HCEC 1CT (cell line): ENCODE measurements around the gene DIRAS1.

Experiments
- DNase-seq: peaks from one replicate; pipeline ENCODE4 v3.0.0-alpha.2; 2017

DIRAS1 gene, protein sequence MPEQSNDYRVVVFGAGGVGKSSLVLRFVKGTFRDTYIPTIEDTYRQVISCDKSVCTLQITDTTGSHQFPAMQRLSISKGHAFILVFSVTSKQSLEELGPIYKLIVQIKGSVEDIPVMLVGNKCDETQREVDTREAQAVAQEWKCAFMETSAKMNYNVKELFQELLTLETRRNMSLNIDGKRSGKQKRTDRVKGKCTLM

GRCh38 chr19:2720777-2721569 lies at the start of gene DIRAS1:
Gene DIRAS1, minus strand, starts transcription at chr19:2721372. Its CDS starts 3,566 bp downstream, at chr19:2717806.
- DNase-seq, result no peak

- DNase-seq, result no peak
These were observed 49.2 kb upstream of the DIRAS1 start for GRCh38 chr19:2770055-2771013.

GRCh38 chr19:2769218-2769617 lies 48.0 kb upstream of the DIRAS1 start:
- no peak for DNase-seq

- no peak for DNase-seq
These were observed 47.4 kb upstream of the DIRAS1 start for GRCh38 chr19:2768365-2769132.

- no peak for DNase-seq
These were observed 46.5 kb upstream of the DIRAS1 start for GRCh38 chr19:2767688-2768087.

GRCh38 chr19:2766594-2767372 lies 45.6 kb upstream of the DIRAS1 start:
- DNase-seq, result no peak

GRCh38 chr19:2765376-2765775 lies 44.2 kb upstream of the DIRAS1 start:
- no peak for DNase-seq

DNA sequence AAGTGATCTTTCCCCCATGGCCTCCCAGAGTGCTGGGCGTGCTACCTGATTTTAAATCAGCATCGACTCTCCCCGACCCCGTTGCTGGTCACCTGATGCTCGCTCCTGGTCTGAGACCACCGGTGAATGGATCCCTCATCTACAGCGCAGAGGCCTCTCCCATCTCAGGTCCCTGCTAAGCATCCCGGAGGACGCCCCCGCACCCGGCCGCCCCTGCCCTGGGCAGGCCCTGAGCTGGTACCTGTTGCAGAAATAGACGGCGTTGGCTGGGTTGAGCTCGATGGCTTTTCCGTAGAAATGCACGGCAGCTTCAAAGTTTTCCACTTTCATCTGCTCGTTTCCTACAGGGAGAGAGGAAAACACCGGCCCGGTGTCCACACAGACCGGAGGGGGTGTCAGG lies 43.8 kb upstream of the DIRAS1 start:
- no peak for DNase-seq

- DNase-seq, result no peak
These were observed 42.5 kb upstream of the DIRAS1 start for GRCh38 chr19:2763687-2764086.

DNA sequence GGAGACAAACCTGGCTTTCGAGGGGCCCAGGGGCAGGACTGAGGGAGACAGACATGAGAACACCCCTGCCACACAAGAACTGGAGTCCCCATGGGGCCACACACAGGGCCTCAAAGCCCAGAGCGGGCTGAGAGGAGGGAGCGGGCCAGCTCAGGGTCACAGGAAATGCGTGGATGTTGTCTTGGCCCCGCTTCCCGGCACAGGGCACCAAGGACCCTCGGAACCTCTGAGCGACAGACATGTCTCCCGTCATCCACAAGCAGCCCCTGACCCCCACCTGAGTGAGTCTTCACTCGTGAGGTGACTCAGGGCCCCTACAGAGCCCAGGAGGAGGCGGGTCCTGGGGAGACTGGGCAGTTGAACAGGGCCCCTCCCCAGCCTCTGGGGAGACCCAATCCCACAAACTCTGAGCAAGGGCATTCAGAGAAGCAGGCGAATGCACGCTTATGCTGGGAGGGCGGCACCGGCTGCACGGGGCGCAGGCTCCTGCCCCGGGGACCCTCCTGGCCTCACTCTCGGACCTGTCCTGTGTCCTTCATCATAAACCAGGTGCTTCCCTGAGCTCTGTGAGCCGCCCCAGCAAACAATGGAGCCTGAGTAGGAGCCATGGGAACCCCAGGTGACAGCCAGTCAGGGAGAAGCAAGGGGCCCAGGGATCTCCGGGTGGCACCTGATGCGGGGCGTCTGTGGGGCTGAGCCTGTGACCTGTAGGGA lies 41.8 kb upstream of the DIRAS1 start:
- DNase-seq, result no peak

GRCh38 chr19:2761876-2762782 lies 41.0 kb upstream of the DIRAS1 start:
- DNase-seq, result no peak

DNA sequence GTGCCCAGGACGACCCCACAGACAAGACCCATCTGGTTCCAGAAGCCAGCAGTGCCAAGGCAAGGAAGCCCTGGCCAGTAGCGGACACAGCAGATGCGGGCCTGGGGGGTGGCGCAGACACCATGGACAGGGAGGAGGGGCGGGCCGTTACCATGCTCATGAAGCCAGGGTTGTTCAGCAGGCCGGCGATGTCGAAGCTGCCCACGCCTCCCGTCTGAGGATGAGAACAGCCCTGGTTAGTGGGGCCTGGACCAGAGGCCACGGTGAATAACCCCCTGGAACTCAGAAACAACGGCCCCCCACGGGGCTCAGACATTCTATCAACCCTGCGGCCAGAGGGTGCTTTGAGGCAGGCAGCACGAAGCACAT lies 40.1 kb upstream of the DIRAS1 start:
- no peak for DNase-seq

DNA sequence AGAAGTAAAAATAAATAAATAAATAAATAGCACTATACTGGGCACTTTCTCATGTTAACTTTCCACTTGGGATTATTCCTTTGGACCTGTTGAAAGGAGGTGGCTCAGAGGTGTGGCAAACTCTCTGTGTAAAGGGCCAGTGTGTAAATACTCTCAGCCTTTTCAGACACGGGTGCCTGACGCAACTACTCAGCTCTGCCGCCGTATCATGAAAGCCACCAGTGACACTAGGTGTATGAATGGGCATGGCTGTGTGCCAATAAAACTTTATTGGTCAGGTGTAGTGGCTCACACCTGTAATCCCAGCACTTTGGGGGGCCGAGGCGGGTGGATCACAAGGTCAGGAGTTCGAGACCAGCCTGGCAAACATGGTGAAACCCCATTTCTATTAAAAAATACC lies 38.8 kb upstream of the DIRAS1 start:
- no peak for DNase-seq

- DNase-seq, result no peak
These were observed 38.2 kb upstream of the DIRAS1 start for GRCh38 chr19:2759362-2759761.

DNA sequence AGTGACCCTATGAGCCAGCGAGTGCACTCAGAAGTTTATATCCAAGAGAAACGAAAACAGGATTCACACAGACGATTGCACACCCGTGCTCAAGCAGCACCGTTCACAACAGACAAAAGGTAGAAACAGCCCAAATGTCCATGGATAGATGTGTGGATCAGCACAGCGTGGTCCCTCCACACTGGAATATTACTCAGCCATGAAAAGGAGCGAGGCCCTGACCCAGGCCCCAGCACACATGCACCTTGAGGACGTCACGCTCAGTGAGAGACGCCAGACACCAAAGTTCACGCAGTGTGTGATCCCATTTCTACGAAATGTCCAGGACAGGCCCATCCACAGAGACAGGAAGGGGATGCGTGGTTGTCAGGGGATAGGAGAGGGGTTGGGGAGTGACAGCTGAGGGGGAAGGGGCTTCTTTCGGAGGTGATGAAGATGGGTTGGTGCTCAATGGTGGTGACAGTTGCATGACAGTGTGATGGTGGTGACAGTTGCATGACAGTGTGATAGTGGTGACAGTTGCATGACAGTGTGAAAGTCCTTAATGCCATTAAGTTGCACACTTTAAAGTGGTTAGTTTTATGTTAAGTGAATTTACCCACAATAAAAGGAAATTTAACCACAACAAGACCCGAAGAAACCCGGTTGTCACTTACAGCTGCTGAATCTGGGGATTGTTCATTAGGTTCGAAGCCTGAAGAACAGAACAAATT lies 37.6 kb upstream of the DIRAS1 start:
- DNase-seq, result no peak

DNA sequence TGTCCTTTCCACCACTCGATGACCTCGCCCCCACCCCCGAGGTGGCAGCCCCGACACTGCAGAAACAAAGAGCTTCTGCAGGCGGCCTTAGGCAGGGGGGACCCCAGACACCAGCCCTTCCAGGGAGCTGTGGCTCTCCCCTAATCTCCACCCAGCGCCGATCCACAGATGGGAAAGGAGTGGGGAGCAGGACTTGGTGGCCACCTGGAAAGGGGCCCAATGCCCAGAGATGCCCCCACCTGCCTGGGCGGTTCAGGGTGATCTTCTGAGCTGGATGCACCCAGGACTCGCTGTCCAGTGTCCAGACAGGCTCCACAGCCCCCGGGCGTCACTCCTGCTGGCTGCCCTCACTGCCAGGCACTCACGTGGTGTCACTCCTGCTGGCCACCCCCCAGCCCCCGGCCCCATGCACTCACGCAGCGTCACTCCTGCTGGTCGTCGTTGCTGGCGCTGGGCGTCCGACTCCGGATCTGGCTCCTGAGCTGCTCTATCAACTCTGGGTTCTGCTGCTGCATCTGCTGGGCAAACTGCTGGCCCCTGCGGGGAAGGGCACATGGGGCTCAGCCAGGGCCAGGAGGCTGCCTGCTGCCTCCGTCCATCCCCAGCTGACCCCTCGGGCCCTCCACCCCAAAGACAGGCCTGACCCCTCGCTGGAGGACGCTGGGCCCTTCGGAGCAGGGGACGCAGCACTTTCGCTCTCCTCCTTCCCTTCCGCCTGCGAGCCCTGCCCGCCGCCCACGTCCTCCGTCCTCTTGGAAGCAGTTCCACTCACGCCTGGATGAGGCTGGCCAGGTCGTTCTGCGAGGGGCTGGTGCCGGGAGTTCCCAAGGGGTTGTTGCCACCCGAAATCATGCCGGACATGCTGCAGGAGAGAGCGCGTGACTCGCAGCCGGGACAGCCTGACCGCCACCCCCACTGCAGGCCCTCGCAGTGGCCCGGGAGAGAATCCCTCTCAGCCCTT lies 36.0 kb upstream of the DIRAS1 start:
- DNase-seq, result no peak

GRCh38 chr19:2756477-2756876 lies 35.3 kb upstream of the DIRAS1 start:
- no peak for DNase-seq

DNA sequence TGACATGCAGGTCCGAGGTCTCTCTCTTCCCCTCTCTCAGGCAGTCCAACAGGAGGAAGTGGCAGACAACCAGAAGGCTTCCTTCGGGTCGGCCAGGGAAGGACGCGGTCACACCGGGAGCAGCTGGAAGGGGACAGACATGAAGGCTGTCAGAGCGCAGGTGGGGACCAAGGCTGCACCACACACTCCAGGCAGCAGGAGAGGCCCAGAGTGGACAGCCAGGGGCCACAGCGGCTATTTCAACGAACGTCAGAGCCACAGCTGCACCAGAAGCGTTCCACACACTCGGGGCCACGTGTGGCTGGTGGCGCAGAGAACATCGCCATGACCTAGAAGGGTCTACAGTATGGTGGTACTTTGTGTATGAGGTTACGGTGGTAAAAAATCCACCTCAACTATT lies 34.6 kb upstream of the DIRAS1 start:
- no peak for DNase-seq

GRCh38 chr19:2755448-2755705 lies 34.2 kb upstream of the DIRAS1 start:
- no peak for DNase-seq
